NCI-H2171 treated with DMSO at 0.1 percent for 48 hours (cell line): ENCODE data around the gene PPP2R3B.

Experiments
- DNase-seq: peaks from one replicate; lab custom pipeline; 2025; lab: John Stamatoyannopoulos, UW

The PPP2R3B gene

DNA sequence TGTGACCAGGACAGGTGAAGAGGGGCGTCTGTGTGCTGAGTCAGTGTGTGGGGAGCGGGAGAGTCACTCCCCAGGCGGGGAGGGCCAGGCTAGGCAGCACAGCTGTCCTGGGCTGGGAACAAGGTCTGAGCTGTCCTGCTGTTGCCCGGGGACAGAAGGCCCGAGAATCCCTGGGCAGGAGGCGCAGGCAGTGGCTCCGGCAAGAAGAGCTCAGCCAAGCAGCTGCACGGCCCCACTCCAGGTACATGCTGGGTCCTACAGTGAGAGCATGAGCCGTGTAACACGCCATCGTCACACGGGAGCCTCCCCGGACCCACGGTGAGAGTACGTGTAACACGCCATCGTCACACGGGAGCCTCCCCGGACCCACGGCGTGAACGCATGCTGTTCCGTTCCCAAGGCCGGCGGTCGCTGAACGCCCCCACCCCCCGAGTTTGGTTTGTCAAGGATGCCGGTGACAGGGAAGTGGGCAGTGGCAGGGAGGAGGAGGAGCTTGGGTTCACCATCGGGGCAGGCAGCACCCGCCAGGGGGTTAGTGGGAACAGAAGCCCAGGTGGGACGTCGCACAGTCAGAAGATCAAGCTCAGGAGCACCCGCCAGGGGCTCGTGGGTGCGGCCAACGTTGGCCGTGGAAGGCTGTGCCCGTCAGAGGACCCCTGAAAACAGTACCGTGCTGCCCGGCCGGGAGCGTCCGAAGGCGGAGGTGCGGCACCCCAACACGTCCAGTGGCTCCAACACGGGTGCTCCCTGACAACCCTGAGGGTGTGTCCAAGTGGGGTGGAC, 15.6 kb downstream of the PPP2R3B start:
- DNase-seq: no peak

DNA sequence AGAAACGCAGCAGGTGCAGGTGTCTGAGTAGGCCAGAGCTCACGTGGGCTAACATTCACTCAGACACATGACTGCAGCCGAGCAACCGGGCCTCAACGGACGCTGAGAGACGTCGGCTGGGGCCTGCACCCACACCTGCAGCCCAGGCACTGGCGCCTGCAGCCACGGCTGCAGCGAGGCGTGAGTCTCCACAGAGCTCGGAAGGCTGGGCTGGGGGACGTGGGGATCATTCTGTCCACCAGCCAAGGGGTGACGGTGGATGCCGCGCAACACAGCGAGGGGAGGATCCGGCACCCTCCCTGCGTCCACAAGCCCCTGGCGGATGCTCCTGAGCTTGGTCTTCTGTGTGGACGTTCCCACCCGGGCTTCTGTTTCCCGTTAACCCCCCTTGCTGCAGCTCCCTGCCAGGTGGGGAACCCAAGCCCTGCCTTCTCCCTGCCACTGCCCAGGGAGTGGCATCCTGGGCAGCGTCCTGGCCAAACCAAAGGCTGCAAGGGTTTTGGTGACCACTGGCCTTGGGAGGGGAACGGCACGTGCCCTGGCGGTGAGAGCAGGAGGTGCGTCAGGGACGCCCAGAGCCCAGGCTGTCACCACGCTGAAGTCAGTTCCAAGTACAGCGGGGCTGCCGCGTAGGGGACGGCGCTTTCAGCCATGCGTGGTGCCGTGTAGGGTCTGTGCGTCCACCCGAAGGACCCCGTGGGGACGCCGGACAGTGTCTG, 16.3 kb downstream of the PPP2R3B start:
- no peak for DNase-seq

DNA sequence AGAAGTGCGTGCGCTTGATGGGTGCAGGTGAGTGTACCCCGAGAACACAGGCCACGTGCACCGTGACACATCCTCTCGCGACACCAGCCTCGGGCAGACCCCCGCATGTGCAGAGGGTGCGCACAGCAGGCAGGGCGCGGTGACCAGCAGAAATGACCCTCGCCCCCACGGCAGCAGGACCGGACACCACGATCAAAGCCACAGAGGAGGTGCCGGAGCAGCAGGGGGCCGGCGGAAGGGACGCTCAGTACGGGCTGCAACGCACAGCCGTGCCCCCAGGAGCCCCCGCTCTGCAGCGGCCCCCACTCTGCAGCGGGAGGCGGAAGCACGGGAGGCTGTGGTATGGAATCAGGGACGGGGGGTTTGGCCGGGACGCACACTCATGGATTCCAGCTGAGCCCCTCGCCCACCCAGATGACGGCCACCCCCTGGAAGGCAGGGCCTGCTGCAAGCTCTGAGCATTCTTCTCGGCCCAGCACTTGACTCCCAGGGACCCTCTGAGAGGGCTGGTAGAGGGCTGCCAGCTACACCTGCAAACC, 17.1 kb downstream of the PPP2R3B start:
- no peak for DNase-seq

DNA sequence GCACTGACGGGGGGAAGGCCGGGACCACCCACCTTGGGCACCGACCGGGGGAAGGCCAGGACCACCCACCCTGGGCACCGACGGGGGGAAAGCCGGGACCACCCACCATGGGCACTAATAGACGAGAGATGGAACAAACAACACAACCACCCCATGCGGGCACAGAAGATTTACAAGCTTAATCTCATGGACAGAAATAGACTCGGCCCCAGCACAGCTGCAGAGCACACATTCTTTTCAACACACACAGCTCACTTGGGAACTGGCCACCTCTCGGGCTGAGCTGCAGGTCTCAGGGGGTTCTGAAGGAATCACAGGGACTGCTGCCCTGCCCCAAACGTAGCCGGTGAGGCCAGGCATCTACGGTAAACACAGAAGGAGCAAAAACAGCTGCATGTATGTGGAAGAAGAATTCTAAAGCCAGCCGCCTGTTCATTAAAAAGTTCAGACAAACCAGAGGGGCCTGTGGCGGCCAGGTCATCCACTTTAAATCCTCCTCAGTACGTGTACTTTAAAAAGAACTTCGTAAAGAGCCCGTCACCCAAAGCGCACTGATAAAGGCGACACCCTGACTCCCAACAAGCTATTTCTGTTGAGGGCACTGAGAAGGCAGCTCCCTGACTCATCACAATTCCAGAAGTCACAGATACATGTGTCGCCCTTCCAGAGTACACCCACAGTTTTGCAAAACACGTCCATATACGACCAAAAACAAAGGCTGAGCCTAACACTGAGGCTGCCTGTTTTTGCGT, 17.7 kb downstream of the PPP2R3B start:
- no peak for DNase-seq

- DNase-seq: no peak
Measured at GRCh38 chrX:367866-368265, 18.8 kb downstream of the PPP2R3B start.

DNA sequence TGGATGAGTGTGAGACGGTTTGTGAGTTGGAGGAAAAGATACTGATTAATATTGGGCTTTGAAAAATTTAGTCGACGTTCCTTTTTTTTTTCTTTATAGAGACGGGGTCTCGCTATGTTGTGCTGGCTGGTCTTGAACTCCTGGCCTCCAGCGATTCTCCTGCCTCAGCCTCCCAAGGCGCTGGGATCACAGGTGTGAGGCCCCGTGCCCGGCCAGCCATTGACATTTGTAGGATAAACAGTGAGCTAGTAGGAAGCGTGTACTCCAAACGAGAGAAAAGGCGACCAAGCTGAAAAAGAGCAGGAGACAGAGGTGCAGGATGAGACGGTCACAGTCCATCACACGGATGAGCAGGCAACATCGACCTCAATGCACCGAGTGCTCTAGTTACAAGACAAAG, 19.4 kb downstream of the PPP2R3B start:
- no peak for DNase-seq

DNA sequence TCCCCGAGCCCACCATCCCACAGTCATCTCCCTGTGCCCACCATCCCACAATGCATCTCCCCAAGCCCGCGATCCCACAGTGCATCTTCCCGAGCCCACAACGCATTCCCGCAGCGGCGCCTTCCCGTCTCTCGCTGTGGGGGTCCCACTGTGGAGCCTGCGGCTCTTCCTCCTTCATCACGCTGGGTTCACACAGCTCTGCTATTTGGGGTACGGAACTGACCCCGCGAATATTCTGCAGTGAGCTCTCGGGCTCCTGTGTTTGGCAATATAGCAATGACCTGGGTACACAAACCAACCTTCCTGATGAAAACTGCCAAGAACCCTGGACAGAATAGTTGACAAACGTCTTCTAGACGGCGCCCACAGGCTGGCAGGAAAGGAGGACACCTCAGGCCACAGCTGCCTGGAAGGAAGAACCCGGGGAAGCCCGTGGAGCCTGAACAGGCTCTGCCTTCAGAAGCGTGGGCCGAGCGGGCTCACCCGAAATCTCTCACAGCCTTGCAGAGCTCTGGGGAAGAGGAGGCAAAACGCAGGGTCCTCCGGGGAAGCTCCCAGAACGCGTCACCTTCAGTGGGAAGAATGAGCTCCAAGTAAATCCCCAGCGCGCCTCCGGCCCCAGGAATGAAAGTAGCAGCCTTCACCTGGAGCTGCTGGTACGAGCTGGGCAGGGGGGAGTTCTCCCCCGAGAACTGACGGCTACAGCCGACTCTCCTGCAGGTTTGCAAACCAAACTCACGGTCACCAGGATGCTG, 22.9 kb downstream of the PPP2R3B start:
- no peak for DNase-seq

GRCh38 chrX:362937-363620, 23.6 kb downstream of the PPP2R3B start:
- DNase-seq: no peak

- no peak for DNase-seq
Measured at GRCh38 chrX:362351-362750, 24.4 kb downstream of the PPP2R3B start.

DNA sequence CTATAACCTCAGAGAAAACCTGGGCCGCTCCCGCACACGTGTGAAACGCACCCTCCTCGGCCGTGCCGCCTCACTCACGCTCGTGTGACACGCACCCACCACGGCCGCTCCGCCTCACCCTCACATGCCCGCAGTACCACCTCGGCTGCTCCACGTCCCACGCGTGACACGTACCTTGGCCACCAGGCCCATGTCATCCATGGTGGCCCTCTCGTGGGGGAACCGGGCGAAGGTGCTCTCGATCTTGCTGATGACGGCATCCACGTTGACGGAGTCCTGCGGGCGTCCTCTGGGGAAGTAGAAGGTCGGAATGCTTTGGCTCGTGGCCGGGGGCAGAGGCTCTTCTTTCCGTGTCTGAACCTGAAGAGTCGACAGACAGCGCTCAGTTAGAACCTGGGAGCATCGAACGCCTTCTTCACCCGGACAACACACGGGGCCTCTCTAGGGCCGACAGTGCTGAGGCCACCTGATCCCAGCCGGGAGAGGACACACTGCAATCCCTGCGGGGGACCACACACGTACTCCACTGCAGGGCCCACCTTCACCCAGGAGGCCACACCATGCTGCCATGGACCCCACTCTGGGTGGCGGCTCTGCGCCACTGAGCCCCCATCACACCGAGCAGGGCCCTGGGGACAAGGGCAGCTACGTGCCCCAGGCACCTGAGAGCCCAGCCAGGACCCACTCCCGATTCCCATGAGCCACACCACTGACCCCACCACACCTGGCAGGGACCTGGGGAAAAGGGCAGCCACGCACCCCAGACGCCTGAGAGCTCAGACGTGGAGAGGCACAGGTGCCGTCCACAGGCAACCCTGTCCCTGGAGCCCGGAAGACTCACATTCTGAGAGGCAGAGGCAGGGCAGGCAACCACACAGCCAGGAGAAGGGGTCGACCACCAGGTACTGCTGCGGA, 25.2 kb downstream of the PPP2R3B start:
- DNase-seq: no peak

DNA sequence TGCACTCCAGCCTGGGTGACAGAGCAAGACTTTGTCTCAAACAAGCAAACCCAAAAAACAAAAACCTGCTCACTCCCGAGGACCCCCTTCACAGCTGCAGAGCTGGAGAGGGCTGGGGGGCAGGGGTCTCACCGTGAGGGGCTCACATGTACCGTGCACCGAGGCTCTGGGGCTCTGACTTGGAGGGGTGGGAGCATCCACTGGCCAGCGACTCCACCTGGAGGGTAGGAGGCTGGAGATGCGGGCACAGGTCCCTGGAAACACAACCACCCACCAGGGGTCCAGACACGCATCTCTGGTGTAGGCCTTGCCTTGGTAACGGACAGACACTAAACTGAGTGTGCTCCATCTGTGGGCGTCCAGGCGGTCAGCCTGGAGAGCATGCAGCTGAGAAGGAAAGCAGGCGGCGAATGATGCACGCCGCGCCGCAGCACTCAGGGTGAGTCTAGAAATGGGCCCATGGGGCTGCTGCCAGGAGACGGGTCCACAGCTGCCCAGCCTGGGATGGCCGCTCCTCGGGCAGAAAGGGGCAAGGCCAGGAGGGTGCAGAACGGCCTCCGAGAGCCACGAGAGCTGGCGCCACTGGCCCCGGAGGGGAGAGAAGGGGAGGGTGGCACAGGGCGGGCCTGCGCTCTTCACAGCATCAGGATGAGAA, 26.1 kb downstream of the PPP2R3B start:
- DNase-seq: no peak

DNA sequence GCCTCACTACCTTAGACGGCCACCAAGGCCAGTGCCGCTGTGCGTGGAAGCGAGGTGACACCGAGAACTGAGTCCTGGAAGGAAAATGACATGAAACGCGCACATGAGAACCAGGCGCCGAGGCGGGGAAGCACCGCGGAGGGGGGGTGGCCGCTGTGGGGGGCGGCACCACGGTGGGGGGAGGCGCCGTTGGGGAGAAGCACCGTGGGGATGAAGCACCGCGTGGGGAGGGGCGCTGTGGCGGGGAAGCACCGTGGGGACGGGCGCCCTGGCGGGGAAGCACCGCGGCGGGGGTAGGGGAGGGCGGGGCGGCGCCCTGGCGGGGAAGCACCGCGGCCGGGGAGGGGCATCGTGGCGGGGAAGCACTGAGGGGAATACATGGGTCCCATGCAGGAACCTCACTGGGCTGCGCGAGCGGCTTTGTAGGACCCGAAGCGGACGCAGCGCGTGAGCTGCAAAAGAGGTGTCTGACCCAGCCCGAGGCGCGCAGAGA, 28.0 kb downstream of the PPP2R3B start:
- no peak for DNase-seq

GRCh38 chrX:357693-358471, 28.8 kb downstream of the PPP2R3B start:
- no peak for DNase-seq

DNA sequence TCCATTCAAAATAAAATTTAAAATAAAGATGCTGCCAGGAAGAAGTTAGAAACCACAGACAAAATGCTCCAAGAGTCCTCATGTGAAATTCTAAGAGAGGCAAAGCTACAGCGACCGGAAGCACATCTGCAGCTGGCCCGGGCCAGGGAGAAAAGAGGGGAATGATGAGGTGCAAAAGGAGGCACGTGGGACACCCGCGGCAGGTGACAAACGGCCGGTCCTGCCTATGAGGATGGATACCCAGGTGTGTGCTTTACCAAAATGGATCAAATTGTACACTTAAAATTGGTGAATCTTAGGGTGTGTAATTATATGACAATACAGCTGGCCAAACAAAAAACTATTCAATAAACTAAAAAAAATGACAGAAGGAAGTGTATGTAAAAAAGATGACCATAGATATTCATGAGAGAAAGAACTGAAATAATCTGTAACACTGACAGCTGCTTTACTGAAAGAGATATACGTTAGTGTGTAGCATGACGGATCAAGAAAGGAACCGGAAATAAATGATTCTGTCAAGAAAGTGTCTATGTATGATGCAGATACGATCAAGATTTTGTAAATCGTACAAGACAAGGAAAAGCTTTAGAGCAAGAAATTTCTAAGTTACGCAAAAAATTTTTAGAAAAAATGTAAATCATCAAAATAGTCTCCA, 29.5 kb downstream of the PPP2R3B start:
- DNase-seq: no peak

GRCh38 chrX:356385-357034, 30.2 kb downstream of the PPP2R3B start:
- DNase-seq: no peak

- DNase-seq: no peak
Measured at GRCh38 chrX:355329-356050, 31.2 kb downstream of the PPP2R3B start.
